ENCODE measurements around the gene MEF2A.
"Not testable (repeated sequence)": the region's sequence is repeated elsewhere in the genome, so short reads cannot be mapped to it uniquely, and the experiment has no call there.

The MEF2A gene

DNA sequence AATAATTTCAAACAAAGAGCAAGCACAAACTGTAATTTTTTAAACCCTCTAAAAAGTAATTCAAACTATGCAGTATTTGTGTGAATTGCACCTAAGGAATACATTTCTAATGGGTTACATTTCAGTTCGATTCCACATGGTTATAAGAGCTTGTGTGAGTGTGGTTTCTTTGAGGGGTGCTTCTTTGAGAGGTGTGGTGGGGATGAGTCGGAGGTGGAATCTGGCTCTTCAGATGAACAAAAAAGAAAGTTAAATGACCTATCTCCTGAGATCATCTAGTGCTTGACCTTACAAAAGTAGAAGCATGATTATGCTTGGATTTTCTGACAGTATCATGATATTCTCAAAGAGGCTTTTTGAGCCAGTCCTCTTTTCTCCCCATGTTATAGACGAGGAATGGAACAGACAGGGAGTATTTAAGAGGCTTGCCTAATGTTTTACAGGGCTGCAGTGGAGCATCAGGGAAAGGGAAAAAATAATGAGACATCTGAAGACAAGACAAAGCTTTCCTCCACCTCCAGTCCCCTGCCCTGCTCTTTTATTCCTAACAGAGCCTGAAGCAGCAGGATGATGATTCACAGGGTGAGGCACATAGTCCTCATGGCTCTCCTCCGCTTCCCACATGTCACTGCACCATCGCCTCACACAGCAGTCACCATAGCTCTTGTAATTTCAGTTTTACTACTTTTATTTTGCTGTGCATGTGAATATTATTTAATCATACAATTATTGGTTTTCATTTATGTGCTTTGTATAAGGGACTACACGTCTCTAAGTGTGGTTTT, 85.4 kb downstream of the MEF2A start:
- no peak for DNase-seq (ENCODE audit: low spot score)

- DNase-seq (ENCODE audit: low spot score), result no peak
Measured at GRCh38 chr15:99656205-99656604, 90.4 kb downstream of the MEF2A start.

DNA sequence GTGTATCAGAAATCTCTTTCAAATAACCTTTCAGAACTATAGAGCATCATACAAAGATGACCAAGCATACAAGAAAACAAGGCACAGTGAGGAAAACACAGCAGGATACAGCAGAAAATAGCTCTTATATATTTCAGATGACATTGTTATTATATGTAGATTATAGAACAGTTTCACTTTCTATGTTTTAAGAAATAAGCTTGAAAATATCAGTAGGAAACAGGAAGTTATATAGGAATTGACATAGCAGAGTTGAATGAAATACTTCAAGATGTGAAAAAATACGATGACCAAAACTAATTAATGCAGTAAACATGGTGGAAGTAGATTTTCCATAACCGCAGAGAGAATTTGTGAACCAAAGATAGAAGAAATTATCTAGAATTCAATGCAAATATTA, 92.2 kb downstream of the MEF2A start:
- no peak for DNase-seq (ENCODE audit: low spot score)

- DNase-seq (ENCODE audit: low spot score), result no peak
Measured at GRCh38 chr15:99662903-99663302, 97.1 kb downstream of the MEF2A start.

GRCh38 chr15:99666073-99666472, 100.3 kb downstream of the MEF2A start:
- DNase-seq (ENCODE audit: low spot score), result not testable (repeated sequence)

DNA sequence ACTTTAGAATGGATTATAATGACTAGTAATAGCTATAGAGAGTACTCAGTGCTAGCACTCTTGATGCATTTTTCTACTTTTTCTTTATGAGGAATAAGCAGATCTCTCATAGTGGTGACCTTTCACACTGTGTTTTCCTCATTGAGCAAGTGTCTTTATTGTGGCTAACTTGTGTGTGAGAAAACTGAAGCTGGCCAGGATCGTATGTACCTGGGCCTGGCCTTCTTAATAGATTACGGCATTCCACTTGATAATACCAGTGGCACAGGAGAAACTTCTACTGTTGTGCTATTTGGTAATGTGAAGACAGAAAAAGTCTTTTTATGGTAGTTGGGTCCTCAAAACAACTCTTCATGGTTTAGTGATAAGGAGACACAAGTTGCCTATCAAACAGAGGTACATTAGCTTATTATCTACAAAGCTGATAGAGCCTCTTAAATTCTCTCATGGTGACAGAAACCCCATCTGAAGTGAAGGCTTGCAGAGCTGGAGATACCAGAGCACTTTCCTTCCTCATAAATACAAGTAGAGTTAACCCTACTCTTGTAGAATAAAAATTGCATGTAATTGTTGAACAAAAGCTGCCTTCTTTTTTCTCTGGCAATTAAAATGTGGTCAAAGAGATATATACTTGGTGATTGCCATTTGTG, 102.9 kb downstream of the MEF2A start:
- DNase-seq (ENCODE audit: low spot score), result no peak

- peak; percentile 17 for DNase-seq (ENCODE audit: low spot score)
Measured at GRCh38 chr15:99669250-99669649, 103.5 kb downstream of the MEF2A start.

GRCh38 chr15:99671926-99672635, 106.3 kb downstream of the MEF2A start:
- no peak for DNase-seq (ENCODE audit: low spot score)

- DNase-seq (ENCODE audit: low spot score), result no peak
Measured at GRCh38 chr15:99673111-99673510, 107.3 kb downstream of the MEF2A start.

DNA sequence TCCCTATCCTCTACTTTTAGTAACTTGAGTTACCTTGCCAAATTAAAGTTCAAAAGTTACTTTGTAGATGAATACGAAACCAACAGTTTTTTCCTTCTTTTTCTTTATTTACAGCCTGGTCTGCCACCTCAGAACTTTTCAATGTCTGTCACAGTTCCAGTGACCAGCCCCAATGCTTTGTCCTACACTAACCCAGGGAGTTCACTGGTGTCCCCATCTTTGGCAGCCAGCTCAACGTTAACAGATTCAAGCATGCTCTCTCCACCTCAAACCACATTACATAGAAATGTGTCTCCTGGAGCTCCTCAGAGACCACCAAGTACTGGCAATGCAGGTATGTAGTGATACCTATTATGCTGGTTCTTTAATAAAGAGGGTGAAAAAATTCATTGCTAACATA, 108.5 kb downstream of the MEF2A start:
- no peak for DNase-seq (ENCODE audit: low spot score)

DNA sequence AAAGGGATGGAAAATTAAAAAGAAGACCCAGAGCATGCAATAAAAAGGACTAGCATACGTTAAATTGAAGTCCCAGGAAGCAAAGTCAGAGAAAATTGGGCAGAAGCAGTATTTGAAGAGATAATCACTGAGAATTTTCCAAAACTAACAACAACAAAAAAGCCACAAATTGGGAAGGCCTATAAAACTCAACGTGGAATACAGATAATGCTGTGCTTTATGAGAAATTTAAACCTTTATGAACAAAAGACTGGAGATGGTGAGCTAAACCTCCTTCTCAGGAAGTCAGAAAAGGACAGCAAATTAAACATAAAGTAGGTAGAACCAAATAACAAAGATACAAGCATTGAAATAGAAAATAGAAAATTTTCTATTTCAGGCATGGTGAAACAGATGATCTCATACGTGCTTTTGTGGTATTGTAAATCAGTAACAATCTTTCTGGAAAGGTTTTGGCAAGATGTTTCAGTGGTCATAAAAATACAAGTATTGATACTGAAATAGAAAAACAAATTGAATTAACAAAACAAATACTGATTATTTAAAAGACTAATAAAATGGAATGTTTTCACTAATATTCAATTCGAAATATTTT, 111.9 kb downstream of the MEF2A start:
- DNase-seq (ENCODE audit: low spot score), result no peak

- DNase-seq (ENCODE audit: low spot score), result no peak
Measured at GRCh38 chr15:99680276-99680675, 114.5 kb downstream of the MEF2A start.

DNA sequence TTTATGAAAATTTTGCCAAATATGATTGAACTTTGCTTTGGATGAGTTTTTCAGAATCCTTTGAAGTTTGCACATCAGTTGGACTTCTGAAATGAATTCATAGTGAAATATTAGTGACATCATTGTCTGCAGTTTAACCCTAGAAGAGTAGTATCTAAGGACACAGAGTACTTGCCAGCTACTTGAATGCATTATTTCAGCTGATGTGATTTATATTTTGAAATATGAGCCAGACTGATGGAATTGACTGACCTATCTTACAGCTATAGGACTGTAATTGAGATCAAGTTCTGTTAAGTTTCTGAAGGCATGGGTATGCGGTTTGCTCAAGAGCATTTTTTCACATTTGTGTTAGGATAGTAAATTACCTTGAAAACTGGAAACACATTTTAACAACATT, 116.2 kb downstream of the MEF2A start:
- DNase-seq (ENCODE audit: low spot score), result no peak

GRCh38 chr15:99682455-99682854, 116.7 kb downstream of the MEF2A start:
- no peak for DNase-seq (ENCODE audit: low spot score)

DNA sequence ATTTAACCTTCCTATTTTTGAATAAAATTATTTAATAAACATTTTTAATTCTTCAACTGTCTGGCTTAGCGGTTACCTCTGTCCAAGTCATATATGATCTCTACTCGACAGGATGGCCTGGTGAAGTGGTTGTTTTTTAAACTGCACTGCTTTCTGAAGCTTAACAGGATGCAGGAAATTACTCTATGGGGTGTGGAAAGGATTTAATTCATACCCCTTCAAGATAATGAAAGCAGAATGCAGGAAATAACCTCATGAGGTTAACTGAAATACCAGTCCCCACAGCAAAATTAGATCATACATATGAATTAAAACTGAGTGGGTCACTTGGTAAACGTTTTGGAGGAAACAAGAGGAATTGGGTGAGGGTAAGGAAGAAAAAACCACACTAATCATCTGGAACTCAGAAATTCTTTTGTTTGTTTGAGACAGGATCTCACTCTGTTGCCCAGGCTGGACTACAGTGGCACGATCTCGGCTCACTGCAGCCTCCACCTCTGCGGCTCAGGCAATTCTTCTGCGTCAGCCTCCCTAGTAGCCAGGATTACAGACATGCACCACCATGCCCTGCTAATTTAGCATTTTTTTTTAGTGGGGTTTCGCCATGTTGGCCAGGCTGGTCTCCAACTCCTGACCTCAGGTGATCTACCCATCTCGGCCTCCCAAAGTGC, 117.4 kb downstream of the MEF2A start:
- no peak for DNase-seq (ENCODE audit: low spot score)

DNA sequence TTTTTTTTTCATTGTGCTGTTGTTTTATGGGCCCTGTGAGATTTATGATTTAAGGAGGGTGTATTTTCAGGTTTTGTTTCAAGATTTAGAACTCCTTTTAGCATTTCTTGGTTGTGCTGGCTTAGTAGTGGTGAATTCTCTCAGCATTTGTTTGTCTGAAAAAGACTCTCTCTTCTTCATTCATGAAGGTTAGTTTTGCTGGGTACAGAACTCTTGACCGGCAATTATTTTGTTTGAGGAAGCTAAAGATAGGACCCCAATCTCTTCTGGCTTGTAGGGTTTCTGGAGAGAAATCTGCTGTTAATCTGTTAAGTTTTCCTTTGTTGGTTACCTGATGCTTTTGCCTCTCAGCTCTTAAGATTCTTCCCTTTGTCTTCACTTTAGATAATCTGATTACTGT, 120.5 kb downstream of the MEF2A start:
- DNase-seq (ENCODE audit: low spot score), result no peak

GRCh38 chr15:99692825-99693224, 127.0 kb downstream of the MEF2A start:
- DNase-seq (ENCODE audit: low spot score), result no peak

- DNase-seq (ENCODE audit: low spot score), result no peak
Measured at GRCh38 chr15:99696096-99696495, 130.3 kb downstream of the MEF2A start.

- DNase-seq (ENCODE audit: low spot score), result no peak
Measured at GRCh38 chr15:99702895-99703602, 137.3 kb downstream of the MEF2A start.

DNA sequence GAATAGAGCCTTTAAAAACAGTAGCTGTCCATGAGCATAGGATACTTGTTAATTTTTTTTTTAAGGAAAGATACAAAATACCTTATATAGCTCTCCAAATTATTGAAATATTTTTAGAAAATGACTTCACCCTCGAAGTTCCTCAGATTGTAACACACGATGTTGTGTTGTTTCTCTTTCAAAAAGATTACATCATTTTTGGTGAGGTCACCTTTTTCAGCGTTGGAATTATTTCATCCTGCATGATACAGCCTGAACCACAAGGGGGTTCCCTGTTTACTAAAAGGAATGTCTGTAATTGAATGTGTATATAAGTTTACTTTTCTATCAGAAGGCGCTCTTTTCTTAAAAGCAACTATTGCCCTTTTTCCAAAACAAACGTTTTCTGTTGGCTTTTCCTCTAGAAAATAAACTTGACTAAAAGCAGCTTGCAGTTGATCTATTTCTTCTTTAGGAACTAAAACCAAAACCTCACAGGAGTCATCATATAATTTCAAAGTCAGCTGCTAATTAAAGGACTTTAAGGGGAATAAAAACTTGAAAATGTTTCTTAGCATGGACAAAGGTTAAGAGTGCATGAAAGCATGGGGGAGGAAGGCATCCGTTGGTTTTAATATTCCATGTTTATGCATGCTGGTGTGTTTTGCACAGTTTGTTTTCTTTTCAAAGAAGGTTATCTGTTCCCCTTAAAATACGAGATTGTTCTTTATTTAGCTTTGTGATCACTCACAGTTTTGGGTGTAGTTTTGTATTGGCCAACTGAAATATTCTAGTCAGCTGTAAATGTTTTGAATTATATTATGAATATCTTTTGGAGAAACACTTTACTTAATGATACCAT, 138.0 kb downstream of the MEF2A start:
- peak; percentile 67 for DNase-seq (ENCODE audit: low spot score)

GRCh38 chr15:99704444-99704838, 138.7 kb downstream of the MEF2A start:
- DNase-seq (ENCODE audit: low spot score), result peak; percentile 85

Measured in COLO829 (cell line).